HL-60/S4 treated with phorbol 12-myristate 13-acetate at 8.2 ng/mL for 4 days and 3 days (cell line): ENCODE measurements around the gene JPH3.

ENCODE experiments used
- in situ Hi-C: fragments of 300-500 bp; cut with MboI; formaldehyde crosslinking; loops from 2 replicates; pipeline ENCODE4 v1.15.0; 2022; ENCODE audit warnings: low sequenced_read_pairs

The JPH3 gene

DNA sequence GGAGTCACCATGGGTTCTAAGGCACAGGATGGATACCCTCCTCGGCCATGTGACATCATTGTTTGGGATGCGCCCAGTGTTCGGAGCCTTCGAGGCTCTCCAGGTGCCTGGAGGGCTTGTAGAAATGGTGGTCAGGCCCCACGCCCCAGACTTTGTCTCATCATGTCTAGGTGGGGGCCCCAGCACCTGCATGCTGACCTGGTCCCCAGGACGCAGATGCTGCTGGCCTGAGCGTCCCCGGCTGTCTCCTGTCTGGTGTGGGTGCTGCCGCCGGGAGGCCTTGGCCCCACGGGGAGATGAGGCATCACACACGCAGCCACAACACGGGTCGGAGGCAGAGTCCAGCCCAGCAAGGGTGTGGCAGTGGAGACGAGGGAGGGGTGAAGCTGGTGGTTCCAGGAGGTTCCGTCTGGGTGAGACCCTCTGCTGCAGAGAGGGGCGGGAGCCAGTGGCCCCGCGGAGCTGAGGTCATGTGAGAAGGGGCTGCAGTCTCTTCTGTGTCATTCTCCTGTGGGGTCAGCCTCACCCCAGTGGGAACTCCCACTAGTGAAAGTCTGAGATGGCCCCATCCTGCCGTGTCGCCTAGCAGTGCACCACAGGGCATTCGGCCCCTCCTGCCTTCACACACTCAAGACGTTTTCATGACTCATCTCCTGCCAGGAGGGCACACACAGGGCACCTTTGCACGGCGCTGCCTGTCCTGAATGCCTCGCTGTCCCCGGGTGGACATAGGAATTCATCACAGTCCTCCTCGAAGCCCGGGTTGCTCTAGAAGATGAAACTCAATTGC lies 46.6 kb downstream of the JPH3 start:
- in situ Hi-C loops, result no loop called here

DNA sequence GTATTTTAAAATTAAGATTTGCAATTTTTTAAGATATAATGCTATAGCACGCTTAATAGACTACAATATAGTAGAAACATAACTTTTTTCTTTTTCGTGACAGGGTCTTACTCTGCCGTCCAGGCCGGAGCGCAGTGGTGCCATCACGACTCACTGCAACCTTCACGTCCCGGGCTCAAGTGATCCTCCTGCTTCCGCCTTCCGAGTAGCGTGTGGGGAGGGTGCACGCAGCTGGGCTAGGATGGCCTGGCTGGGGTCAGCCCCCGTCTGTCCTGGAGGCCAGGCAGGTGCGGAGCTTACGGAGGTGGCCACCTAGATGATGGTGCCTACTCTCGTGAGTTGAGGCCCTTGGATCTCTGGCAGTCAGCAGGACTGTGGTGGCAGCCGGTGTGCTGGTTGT lies 50.1 kb downstream of the JPH3 start:
- in situ Hi-C loops, result no loop called here

DNA sequence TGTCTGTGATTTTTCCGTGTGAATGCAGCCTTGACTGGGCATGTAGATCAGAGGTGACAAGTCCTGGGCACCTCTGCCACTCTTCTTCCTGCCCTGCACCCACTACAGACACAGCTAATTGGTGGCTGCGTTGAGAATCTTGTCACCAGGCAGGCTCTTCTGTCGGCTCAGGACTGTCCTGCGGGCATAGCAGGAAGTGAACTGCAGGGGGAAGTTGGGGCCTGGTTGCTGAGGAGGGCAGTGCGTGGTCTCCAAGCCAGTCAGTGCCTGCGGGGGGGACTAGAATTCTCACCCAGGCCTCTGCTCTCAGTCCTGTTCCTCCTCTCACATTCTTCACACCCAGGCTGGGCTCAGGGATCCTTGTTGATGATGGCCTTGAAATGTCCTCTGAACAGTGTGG lies 50.5 kb downstream of the JPH3 start:
- in situ Hi-C loops, result no loop called here

DNA sequence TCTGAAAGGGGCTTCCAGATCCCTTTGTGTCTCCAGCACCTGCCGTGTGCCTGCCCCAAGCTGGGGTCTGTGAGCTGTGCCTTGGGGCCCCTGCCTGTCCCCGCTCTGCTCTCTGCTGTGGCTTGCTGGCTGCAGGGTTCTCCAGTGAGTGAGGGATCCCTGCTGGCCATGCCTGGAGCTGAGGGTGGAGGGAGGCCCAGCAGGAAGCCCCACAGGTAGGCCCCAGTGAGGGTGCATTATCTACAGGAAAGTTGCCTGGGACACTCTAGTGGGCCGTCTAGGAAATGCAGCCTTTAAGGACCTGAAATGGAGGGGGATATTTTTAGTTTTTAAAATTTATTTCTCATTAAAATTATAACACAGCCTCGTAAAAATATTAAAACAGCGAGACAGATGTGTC lies 50.9 kb downstream of the JPH3 start:
- in situ Hi-C loops, result no loop called here

DNA sequence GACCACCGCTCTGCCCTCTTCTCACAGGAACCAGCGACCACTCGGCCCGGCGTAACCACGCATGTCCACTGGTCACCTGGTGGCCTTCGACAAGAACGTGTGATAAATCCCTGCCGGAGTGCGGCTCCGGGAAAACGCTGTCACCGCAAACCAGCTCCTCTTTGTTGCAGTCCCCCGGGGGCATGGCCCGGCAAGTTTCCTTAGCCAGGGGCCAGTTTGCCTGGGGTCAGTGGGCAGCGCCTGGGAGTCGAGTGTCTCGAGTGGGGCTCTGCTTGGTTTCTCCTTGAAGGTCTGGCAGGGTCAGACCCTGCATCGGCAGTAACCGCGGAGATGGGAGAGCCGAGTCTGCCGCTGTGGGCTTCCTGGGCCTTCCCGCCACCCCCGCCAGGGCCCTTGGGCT lies 52.5 kb downstream of the JPH3 start:
- in situ Hi-C loops, result no loop called here

DNA sequence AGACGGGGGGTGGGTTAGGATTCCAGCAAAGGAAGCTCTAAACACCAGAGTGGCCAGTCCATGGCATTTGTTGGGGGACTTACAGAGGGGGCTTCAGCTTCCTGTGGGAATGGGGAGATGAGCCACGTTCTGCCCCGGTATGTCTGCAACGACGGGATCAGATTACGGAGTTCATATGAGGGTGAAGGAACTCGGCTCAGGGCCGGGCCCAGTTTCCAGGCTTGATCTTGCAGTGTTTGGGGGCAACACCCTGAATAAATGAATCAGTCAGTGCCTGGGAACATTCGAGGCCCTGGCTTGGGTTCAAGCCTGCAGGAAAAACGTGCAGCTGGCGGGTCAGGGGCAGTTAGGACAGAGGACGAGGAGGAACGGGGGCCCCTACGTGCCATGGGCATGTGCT lies 54.0 kb downstream of the JPH3 start:
- in situ Hi-C loops, result no loop called here

DNA sequence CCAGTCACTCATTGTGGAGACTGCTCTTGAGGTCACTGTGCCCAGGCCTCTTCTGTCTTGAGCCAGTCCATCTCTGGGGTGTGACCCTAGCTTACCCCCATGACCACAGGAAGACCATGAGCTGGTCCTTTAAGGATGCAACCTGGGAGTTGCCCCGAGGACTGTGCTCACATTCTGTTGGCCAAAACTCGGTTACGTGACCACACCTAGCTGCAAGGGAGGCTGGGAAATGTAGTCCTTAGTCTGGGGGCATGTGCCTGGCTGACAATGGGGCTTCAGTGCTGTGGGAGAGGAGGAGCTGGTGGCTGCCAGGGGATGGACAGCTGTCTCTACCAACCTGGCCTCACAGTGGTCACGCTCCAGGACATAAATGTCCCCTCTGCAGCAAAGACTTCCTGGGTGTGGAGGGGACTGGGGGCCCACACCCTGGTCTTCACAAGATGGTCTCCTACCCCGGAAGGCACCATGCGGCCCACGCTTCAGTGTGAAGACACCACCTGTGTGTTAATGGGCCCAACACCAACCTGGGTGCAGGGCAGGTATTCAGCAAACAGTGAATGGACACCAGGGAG lies 55.4 kb downstream of the JPH3 start:
- in situ Hi-C loops, result no loop called here

DNA sequence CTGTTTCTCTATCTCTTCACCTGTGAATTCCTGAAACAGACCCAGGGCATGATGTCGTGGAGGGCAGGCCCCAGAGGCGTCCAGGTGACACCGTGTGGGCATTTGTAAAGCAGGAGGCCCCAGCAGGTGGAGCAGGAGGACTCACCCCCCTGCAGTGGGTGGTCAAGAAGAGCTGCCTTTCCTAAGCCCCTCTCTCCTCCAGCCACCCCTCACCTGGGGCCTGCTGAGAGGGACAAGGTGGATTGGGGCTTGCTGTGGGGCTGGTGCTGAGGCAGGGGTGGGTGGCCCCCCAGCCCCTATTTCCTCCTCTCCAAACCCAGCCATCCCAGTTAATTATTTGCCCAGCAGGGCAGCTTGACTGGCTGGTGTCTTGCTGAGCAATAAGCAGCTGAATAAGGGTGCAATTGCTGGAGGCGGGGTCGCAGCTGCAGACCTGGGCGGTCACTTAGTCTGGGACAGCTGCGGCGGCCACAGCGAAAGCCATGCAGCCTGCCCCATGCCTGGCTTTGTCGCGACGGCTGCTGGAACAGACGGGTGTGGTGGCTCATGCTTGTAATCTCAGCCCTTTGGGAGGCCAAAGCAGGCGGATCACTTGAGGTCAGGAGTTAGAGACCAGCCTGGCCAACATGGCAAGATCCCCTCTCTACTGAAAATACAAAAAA lies 56.4 kb downstream of the JPH3 start:
- in situ Hi-C loops, result no loop called here

DNA sequence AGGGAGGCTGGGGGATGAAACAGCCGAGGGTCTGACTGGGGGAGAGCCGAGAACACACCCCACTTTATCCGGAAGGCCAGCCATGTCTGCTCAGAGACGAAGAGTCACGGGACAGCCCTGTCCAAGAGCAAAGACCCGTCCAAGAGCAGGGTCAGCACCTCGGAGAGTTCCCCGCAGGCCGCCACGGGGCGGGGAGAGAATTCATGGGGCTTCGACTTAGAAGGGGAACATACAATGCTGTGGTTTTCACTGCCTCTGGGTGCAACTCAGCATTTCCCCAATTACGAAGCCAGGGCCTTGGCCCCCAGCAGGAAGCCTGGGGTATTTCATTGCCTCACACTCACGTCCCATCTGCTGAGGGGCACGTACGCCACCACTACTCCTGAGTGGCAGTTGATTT lies 59.3 kb downstream of the JPH3 start:
- in situ Hi-C loops, result no loop called here

DNA sequence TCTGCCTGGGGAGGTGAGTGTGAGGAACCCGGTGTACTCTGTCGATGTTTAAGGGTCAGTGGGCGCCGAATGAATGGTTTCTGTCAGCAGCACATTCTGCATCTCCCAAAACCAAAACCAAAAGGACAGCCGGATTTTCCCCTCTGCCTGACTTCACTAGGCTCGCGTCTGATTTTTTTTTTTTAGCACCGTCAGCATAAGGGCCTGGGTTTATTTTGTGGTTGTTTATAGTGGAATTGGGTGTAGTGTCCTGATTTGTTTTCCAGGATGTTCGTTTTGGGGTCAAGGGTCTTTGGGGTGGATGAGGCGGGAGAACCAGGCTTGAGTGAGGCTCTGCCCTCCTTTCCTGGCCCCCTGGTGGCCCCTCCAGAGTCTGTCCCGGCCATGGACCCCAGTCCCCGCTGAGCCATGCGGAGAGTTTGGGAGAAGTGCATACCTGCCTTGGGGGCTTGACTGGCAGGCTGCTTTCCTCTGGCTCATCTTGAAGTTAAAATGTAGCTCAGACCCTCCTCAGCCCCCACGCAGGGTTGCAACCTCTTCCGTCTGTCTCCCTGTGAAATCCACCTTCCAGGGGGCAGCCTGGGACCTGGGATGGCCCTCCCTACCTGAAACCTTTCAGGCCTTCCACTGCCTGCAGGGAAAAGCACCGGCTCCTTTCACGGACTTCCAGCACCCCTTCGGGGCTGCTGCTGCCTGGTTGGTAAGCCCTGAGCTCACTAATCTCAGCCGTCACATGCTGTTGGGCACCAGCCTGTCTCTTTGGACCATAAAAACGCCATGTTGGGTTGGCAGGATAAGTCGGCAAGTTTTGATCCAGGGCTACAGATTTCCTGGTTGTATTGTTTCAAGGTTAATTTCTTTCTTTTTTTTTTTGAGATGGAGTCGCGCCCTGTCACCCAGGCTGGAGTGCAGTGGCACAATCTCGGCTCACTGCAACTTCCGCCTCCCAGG lies 60.2 kb downstream of the JPH3 start:
- in situ Hi-C loops, result no loop called here

DNA sequence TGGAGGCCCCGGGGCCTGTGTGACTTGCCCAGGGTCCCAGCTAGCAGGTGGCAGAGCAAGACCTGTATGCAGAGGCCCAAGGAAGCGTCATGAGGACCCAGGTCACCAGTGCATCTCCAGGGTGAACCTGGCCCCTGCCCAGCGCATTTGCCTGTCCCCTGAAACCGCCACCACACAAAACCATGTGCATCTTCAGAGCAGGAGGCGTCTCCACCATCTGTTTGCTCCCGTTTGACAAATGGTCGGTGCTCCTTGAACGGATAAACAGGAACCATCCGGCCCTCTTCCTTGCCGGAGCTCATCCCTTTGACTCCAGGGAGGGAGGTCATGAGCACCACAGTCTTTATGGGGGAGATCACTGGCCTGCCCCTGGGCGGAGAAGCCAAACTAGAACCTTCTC lies 62.5 kb downstream of the JPH3 start:
- in situ Hi-C loops, result no loop called here

DNA sequence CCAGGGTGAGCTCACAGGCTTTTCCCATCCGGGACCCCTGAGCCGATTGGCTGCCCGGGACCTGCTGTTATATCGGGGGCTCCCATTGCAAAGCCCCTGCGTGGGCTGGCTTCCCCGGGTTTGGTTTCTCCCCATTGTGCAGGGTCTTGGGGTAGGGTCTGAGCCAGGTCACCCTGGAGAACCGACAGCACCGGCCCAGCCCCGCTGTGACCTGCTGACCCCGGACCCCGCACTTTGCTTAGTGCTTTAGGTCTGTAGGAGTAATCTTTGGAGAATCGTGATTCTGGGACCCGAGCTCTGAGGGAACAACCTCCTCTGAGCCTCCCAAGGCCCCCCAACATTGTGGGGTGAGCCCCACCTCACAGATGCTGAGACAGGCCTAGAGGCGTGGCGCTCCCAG lies 62.9 kb downstream of the JPH3 start:
- in situ Hi-C loops, result no loop called here

DNA sequence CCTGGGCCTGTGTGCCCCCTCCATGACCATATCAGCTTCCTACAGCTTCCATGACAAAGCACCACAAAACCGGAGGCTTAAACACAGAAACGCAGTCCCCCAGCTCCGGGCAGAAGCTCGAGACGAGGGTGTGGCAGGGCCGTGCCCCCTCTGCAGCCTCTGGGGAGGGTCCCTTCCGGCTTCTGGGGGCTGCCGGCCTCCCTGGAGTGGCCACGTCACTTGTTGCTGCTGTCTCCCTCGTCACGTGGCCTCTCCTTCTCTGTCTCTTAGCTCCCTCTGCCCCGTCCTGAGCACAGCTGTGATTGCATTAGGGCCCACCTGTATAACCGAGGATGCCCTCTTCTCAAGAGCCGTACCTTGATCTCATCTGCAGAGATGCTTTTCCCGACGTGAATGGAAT lies 64.6 kb downstream of the JPH3 start:
- in situ Hi-C loops, result no loop called here

DNA sequence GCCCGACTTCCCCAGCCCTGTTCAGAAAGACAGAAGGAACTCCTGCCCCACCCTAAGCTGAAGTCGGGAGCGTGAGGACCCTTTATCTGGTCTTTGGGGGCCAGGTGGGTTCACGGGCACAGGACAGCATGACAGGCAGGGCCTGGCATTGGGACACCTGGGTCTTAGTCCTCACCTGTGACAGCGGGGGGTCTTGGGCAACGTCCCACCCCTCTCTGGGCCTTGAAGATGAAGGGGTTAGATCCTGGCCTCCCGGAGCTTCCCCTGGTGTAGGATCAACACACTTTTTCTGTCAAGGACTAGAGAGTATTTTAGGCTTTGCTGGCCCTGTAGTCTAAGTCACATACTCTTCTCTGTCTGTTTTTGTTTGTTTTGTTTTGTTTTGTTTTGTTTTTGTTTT lies 65.1 kb downstream of the JPH3 start:
- in situ Hi-C loops, result no loop called here

DNA sequence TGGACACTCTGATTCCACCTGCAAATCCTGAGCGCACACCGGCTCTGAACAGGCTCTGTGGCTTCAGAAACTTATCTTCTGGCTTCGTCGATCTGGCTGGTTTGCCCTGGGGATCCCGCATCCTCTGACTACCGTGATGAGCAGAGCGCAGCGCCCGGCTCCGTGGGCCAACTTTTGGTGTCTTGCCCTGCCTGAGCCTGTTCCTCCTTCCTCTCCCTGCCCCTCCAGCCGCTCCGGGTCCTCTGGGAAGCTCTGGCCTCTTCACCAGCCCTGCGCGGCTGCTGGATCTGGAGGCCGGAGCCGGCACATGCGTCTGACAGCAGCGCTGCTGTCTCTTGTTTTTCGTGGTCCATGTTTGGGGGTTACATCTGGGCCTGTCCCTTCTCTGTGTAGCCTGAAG lies 65.6 kb downstream of the JPH3 start:
- in situ Hi-C loops, result no loop called here

DNA sequence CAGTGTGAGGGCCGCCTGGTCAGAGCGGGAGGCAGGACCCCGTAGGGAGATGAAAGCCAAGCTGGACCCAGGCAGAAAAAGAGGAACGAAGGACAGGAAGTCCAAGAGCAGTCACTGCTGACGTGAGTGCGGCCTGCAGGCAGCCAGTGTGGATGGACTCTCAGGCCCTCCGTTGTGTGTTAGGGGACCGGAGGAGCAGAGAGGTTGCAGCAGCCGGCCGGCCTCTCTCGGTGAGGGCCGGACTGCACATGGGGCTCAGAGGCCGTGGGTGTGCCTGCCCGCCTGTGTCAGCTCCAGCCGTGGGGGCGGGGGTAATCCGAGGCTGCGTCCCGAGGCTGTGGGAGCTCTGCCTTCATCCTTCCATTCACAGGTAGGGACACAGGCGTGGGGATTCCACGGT lies 67.4 kb downstream of the JPH3 start:
- in situ Hi-C loops, result no loop called here

DNA sequence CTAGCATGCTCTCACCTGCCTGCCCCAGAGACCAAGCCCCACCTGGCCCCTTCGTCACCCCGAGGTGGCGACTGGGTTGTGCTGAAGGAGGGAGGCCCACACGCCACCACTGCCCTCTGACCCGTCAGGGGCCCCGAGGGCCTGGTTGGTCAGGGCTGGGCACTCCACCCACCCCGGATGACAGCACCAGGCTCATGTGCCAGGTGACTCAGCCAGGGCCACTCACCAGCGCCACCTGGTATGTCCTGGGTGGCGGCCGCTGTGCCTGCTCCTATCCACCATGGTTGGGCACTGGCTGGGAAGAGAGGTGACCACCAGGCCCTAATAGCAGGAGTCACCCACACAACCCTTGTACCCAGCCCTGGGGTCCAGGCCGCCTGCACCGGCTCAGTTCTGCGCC lies 68.9 kb downstream of the JPH3 start:
- in situ Hi-C loops, result no loop called here

DNA sequence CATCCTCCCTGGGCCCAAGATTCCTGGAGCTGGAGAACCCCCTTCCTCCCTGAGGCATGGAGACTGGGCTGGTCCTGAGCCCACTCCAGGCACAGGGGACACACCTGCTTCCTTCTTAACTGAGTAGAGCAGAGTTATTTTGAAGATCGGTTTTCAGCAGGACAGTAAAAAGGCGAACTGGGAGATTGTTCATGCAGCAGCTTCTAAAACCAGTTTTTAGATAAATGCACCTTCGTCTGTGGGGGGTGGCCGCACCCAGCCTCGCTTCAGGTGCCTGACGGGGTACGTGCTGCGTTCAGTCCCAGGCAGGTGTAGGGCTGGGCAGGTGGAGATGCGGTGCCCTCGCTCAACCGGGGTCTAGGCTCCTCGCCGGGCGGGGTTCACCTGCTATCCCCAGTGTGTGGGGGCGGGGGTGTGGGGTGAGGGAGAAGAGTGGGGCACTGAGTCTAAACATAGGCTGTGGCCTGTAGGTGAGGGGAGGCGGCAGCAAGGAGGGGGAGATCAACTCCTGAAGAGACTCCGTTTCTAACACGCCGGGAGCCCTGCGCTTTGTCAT lies 69.5 kb downstream of the JPH3 start:
- in situ Hi-C loops, result no loop called here

DNA sequence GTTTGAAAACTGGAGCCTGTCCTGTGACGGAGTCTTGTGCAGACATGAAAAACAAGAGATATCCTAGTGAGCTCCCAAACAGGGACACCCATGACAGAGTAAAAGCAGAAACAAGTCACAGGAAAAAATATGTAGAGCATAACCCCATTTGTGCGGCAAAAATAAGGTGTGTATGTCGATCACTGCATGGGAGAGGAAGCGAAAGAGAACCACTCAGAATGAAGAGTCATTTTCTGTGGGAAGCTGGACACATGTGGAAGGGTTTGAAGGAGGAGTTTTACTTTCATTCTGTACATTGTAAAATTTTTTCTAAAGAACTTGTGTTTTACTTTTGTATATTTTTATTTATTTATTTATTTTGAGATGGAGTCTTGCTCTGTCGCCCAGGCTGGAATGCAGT lies 72.1 kb downstream of the JPH3 start:
- in situ Hi-C loops, result no loop called here

DNA sequence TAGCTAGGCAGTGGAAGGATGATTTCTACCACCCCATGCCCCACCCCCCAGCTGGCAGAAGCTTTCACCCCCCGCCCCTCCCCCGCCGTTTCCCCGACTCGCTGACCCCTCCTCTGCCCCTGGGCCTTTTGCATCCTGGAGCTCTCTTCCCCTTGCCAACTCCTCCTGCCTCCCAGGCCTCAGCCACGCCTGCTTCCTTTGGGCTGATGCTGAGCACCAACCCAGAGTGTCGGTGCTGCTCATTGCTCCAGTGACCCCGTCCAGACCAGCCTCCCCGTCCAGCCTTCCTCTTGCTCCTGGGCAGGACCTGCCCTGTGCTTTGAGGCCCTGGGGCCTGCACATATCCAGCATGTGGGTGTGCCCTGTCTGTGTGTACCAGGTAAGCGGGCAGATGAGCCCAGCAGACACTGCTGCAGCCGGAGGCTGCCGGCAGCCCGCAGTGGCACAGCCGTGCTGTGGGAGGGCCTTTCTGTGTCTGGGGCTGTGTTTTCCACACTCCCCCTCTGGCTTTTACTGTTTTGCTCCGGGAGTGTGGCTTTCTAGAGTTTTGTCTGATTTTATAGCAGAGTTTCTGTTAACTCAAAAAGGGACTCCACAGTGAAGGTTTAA lies 72.9 kb downstream of the JPH3 start:
- in situ Hi-C loops, result no loop called here

DNA sequence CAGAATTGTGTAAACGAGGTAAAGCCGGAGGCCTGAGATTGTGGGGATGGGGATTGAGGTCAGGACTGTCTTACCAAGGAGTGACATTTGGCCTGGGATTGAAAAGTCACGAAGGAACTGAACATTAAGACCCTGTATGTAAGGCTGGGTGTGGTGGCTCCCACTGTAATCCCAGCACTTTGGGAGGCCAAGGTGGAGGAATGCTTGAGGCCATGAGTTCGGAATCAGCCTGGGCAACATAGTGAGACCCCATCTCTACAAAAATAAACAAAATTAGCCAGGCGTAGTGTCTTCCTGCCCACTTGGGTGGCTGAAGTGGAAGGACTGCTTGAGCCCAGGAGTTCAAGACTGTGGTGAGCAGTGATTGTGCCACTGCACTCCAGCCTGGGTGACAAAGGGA lies 75.5 kb downstream of the JPH3 start:
- in situ Hi-C loops, result no loop called here
